ENCODE data around the gene R3HCC1L. TPM values are rescaled to one million over a fixed set of nuclear protein-coding genes. Genes with fewer than 3 reads are reported as not detected.
"Not testable (repeated sequence)": the region's sequence is repeated elsewhere in the genome, so short reads cannot be mapped to it uniquely, and the experiment has no call there.

Gene R3HCC1L
- total RNA-seq, 1 donor from 2014 or later, result 18.7 TPM

GRCh38 chr10:98128802-98129201 lies 5.7 kb upstream of the R3HCC1L start:
- Mint-ChIP-seq H3K27ac (no peak overlapping the region), H3K4me3 (ENCODE audit: low read depth) (no peak overlapping the region), H3K36me3 (ENCODE audit: insufficient read depth) (peaks cover 1% of the 10 kb centered on the region), H3K27me3 (peaks cover 3% of the 10 kb centered on the region), H3K4me1 (ENCODE audit: low read depth) (no peaks in the 10 kb centered on the region), H3K9me3 (ENCODE audit: low read depth) (peaks cover 16% of the 10 kb centered on the region)
- TF ChIP-seq CTCF (IDR thresholded peaks at IDR 0.05; ENCODE audit: unreplicated experiment), result no peak
- DNase-seq (ENCODE audit: low spot score, unreplicated experiment), result no peak

- H3K27ac Mint-ChIP-seq, result no peak overlapping the region
Observed at GRCh38 chr10:98131619-98132018, 2.8 kb upstream of the R3HCC1L start.

GRCh38 chr10:98133075-98133752 lies 1.2 kb upstream of the R3HCC1L start:
- not testable (repeated sequence) for H3K36me3 Mint-ChIP-seq (ENCODE audit: insufficient read depth); DNase-seq (ENCODE audit: low spot score, unreplicated experiment); H3K27me3 Mint-ChIP-seq; H3K27ac Mint-ChIP-seq
- Mint-ChIP-seq H3K4me1 (ENCODE audit: low read depth) (peaks cover 14% of the 10 kb centered on the region), H3K9me3 (ENCODE audit: low read depth) (peaks cover 14% of the 10 kb centered on the region), H3K4me3 (ENCODE audit: low read depth) (peak overlapping the region; percentile 55)

More at GRCh38 chr10:98131619-98132018, 2.8 kb upstream of the R3HCC1L start:
- H3K9me3 Mint-ChIP-seq (ENCODE audit: low read depth), result peaks cover 14% of the 10 kb centered on the region
- TF ChIP-seq CTCF (IDR thresholded peaks at IDR 0.05; ENCODE audit: unreplicated experiment), result no peak
- no peak overlapping the region for H3K4me3 Mint-ChIP-seq (ENCODE audit: low read depth)
- no peak for DNase-seq (ENCODE audit: low spot score, unreplicated experiment)
- peaks cover 14% of the 10 kb centered on the region for H3K4me1 Mint-ChIP-seq (ENCODE audit: low read depth)
- peaks cover 3% of the 10 kb centered on the region for H3K36me3 Mint-ChIP-seq (ENCODE audit: insufficient read depth)
- H3K27me3 Mint-ChIP-seq, result peaks cover 3% of the 10 kb centered on the region

- no peak for DNase-seq (ENCODE audit: low spot score, unreplicated experiment)
- H3K27me3 Mint-ChIP-seq, result peaks cover under 1% of the 10 kb centered on the region
- no peak for TF ChIP-seq CTCF (IDR thresholded peaks at IDR 0.05; ENCODE audit: unreplicated experiment)
- peaks cover 14% of the 10 kb centered on the region for H3K9me3 Mint-ChIP-seq (ENCODE audit: low read depth)
- peak overlapping the region; percentile 91 for H3K4me3 Mint-ChIP-seq (ENCODE audit: low read depth)
- H3K4me1 Mint-ChIP-seq (ENCODE audit: low read depth), result peaks cover 15% of the 10 kb centered on the region
- H3K27ac Mint-ChIP-seq, result peak overlapping the region; percentile 98
- H3K36me3 Mint-ChIP-seq (ENCODE audit: insufficient read depth), result peaks cover 3% of the 10 kb centered on the region
Observed at GRCh38 chr10:98134117-98134430, 383 bp upstream of the R3HCC1L start.

- Mint-ChIP-seq H3K36me3 (ENCODE audit: insufficient read depth) (peaks cover 3% of the 10 kb centered on the region), H3K9me3 (ENCODE audit: low read depth) (peaks cover 14% of the 10 kb centered on the region), H3K4me1 (ENCODE audit: low read depth) (peaks cover 20% of the 10 kb centered on the region), H3K27me3 (no peaks in the 10 kb centered on the region), H3K27ac (peak overlapping the region; percentile 92), H3K4me3 (ENCODE audit: low read depth) (peak overlapping the region; percentile 91)
- no peak for DNase-seq (ENCODE audit: low spot score, unreplicated experiment)
- no peak for TF ChIP-seq CTCF (IDR thresholded peaks at IDR 0.05; ENCODE audit: unreplicated experiment)
Observed at GRCh38 chr10:98135222-98135899, 904 bp downstream of the R3HCC1L start.

GRCh38 chr10:98136775-98137174 lies 2.3 kb downstream of the R3HCC1L start:
- not testable (repeated sequence) for H3K36me3 Mint-ChIP-seq (ENCODE audit: insufficient read depth); H3K27ac Mint-ChIP-seq; H3K4me3 Mint-ChIP-seq (ENCODE audit: low read depth); H3K27me3 Mint-ChIP-seq; DNase-seq (ENCODE audit: low spot score, unreplicated experiment)
- Mint-ChIP-seq H3K4me1 (ENCODE audit: low read depth) (peaks cover 21% of the 10 kb centered on the region), H3K9me3 (ENCODE audit: low read depth) (peaks cover 14% of the 10 kb centered on the region)
